NT2/D1 (cell line): ENCODE results near the gene TUBB1.
"Not testable (repeated sequence)": the region's sequence is repeated elsewhere in the genome, so short reads cannot be mapped to it uniquely, and the experiment has no call there.

Source experiments
- DNase-seq: peaks from one replicate; pipeline ENCODE4 v3.0.0-alpha.2; 2011; ENCODE audit warnings: low read depth, low spot score
- H3K27me3 ChIP-seq: 2 replicates; pipeline ENCODE4 v1.6.0; 2011; ENCODE audit warnings: mild to moderate bottlenecking; ENCODE audit not compliant: insufficient read length, insufficient read depth
- H3K36me3 ChIP-seq: 2 replicates; pipeline ENCODE4 v1.6.1; 2011; ENCODE audit warnings: mild to moderate bottlenecking, low read length, mixed read lengths; ENCODE audit not compliant: insufficient read depth, insufficient read length
- H3K4me1 ChIP-seq: 2 replicates; pipeline ENCODE4 v1.5.1; 2011; ENCODE audit not compliant: insufficient read depth, insufficient read length
- H3K4me3 ChIP-seq: 2 replicates; pipeline ENCODE4 v1.5.1; 2011; ENCODE audit warnings: low read depth; ENCODE audit not compliant: insufficient read length
- H3K9ac ChIP-seq: 2 replicates; pipeline ENCODE4 v1.6.0; 2011; ENCODE audit warnings: low read depth; ENCODE audit not compliant: insufficient read length
- H3K9me3 ChIP-seq: 2 replicates; pipeline ENCODE4 v1.5.1; 2011; ENCODE audit warnings: mild to moderate bottlenecking, low read length; ENCODE audit not compliant: insufficient read depth
- SUZ12 ChIP-seq: IDR thresholded peaks from 2 replicates; pipeline ENCODE4 v1.6.1; 2011; ENCODE audit not compliant: insufficient read length, insufficient read depth; ENCODE audit errors: extremely low read depth
- YY1 ChIP-seq: IDR thresholded peaks from 2 replicates; pipeline ENCODE4 v1.6.1; 2011; ENCODE audit not compliant: insufficient read length, insufficient read depth
- ZNF274 ChIP-seq: IDR thresholded peaks from 2 replicates; pipeline ENCODE4 v1.6.1; 2011; ENCODE audit warnings: mild to moderate bottlenecking, low read depth, low read length

TUBB1 gene

DNA sequence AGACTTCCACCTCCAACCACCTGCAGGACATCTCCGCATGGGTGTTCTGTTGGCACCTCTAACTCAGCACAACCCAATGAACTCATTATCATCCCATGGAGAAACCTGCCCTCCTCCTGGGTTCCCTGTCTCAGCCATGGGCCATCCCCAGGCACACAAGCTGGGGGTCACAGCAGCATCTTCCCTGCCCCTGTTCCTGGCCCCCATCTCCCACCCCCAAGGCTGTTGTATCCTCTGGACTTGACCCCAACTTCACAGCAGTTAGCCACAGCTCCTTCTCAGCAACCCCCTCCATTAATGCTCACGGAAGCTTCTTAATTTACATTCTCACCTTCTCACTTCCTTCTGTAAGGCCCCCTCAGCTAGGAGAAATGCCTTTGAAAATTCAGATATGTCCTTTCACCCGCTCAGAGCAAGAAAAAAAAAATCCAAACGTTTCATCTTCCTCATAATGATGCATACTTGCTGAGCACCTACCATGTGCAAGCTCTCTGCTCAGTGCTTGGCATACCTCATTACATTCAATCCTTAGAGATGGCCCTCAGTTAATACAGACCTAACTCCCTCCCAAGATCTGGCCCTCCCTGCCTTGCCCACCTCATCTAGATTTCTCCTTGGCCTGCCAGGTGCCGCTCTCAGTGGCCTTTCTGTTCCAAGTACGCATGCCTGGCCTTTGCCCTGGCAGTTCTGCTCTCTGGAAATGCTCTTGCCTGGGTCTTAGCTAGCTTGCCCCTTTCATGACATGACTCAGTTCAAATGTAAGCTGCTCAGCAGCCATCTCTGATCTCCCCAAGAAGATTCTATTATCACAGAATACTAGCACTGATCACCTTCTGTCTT is 40.7 kb upstream of the TUBB1 start:
- DNase-seq, result no peak
- Histone ChIP-seq H3K4me1 (peaks cover 5% of the 10 kb centered on the region), H3K9me3 (peaks cover 13% of the 10 kb centered on the region), H3K4me3 (no peak overlapping the region), H3K9ac (no peak overlapping the region), H3K36me3 (peaks cover 7% of the 10 kb centered on the region), H3K27me3 (no peaks in the 10 kb centered on the region)
- TF ChIP-seq ZNF274 (no peak), YY1 (no peak), SUZ12 (no peak)

DNA sequence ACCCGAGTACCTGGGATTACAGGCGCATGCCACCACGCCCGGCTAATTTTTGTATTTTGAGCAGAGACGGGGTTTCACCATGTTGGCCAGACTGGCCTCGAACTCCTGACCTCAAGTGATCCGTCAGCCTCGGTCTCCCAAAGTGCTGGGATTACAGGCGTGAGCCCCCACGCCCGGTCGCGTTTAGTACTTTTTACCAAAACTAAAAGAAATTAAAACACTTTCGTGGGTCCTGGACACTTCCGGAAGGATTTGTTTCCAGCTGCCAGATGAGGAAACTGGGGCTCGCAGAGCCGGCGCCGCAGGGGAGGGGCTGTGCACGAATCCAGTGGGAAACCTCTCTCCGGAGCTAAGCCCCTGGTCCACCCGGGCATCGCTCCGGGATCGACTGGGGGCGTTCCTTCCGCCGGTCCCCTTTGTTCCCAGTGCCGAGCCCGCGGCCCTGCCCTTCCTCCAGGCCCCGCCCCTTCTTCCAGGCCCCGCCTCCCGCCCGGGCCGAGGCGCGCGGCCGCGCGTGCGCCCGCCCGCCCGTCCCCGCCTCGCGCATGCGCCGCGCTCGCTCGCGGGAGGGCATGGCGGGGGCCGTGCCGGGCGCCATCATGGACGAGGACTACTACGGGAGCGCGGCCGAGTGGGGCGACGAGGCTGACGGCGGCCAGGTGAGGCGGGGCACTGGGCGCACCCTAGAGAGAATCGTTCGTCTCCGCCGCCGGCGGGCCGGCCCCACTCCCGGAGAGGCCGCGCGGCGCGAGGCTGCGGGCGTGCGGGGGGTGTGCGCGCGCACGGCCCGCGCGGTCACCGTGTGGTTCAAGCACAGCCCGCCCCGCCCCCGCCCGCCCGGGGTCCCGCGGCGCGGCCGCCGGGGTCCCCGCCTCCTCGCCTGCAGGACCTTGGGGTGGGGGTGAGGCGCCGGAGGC is 38.3 kb upstream of the TUBB1 start, which contains the start of gene NELFCD:
Gene NELFCD (plus strand): TSS at position 546 of the 917 bp plus-strand sequence. CDS start 54 bp downstream, at position 600.
- Histone ChIP-seq H3K36me3 (peaks cover 21% of the 10 kb centered on the region), H3K27me3 (no peaks in the 10 kb centered on the region), H3K4me3 (peak within 1 kb of the TSS; percentile 51), H3K9me3 (peaks cover 3% of the 10 kb centered on the region; the same call in 1 of the 2 replicates), H3K4me1 (peaks cover 5% of the 10 kb centered on the region), H3K9ac (peak within 1 kb of the TSS; percentile 94)
- TF ChIP-seq YY1 (no peak), ZNF274 (no peak), SUZ12 (no peak)
- peak; percentile 79 for DNase-seq

GRCh38 chr20:58981628-58982364 is 37.4 kb upstream of the TUBB1 start:
- Histone ChIP-seq H3K9ac (peak overlapping the region; percentile 94), H3K27me3 (no peaks in the 10 kb centered on the region), H3K4me3 (peak overlapping the region; percentile 51), H3K9me3 (no peaks in the 10 kb centered on the region), H3K36me3 (peaks cover 29% of the 10 kb centered on the region), H3K4me1 (peaks cover 5% of the 10 kb centered on the region)
- TF ChIP-seq ZNF274, result no peak
- DNase-seq, result no peak

DNA sequence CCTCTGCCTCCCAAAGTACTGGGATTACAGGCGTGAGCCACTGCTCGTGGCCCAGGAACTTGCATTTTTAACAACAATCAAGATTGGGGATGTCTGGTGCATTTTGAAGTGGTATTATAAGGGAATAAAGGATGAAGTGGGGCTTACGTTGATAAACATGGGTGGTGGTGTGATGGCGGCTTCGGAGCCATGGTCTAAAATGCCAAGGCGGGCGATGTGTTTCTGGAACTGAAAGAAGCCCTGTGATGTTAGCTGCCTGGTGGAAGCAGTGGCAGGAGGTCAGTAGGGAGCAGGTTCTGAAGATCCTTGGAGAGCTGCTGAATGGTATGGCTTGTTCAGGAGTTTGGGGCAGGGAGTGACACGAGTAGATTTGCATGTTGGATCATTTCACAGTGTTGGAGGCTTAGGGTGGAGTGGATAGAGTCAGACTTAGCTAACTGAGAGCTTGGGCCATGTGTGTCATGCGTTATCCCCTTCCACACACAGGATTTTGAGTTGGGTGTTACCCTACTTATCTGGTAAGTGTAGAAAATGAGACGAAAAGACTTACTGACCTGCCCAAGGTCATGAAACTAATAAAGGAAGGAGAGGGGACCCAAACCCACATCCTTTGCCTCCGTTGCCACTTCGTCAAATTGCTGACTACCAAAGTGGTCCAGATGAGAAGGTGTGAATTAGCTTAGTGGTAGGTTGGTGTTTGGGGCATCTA is 36.7 kb upstream of the TUBB1 start:
- H3K9ac ChIP-seq, result no peak overlapping the region
- DNase-seq, result no peak
- no peak overlapping the region for H3K4me3 ChIP-seq
- no peaks in the 10 kb centered on the region for H3K9me3 ChIP-seq
- peaks cover 5% of the 10 kb centered on the region for H3K4me1 ChIP-seq
- H3K27me3 ChIP-seq, result no peaks in the 10 kb centered on the region
- TF ChIP-seq SUZ12, result no peak
- TF ChIP-seq YY1, result no peak
- TF ChIP-seq ZNF274, result no peak
- H3K36me3 ChIP-seq, result peaks cover 37% of the 10 kb centered on the region

GRCh38 chr20:58983115-58983468 is 36.1 kb upstream of the TUBB1 start:
- DNase-seq, H3K4me1 ChIP-seq, H3K9ac ChIP-seq, H3K27me3 ChIP-seq, H3K9me3 ChIP-seq, H3K4me3 ChIP-seq: not testable (repeated sequence)
- H3K36me3 ChIP-seq, result peaks cover 42% of the 10 kb centered on the region

DNA sequence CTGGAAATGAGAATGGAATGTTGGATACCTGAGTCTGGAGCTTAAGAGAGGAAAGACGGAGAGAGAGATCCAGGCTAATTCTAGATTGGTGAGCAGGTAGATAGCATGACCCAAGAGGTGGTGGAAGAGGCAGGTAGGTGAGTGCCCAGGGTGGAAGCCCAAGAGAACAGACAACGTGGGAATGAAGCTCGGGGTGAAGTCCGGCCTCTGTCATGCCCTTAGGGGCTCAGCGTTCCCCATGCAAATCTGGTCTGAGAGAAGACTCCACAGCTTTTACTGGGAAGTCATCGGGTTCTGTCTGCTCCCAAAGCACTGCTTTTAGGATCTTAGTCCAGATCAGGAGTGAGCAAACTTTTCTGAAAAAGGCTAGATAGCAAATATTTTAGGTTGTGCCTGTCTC is 34.5 kb upstream of the TUBB1 start:
- DNase-seq, result no peak
- no peaks in the 10 kb centered on the region for H3K27me3 ChIP-seq
- H3K36me3 ChIP-seq, result peaks cover 58% of the 10 kb centered on the region
- no peak overlapping the region for H3K9ac ChIP-seq
- H3K9me3 ChIP-seq, result no peaks in the 10 kb centered on the region
- TF ChIP-seq SUZ12 (no peak), ZNF274 (no peak), YY1 (no peak)
- no peak overlapping the region for H3K4me3 ChIP-seq
- peaks cover 5% of the 10 kb centered on the region for H3K4me1 ChIP-seq
